Natural killer cell (primary cell): ENCODE results near the gene MED16. TPM values are rescaled to one million over a fixed set of nuclear protein-coding genes. Genes with fewer than 3 reads are reported as not detected.

ENCODE experiments used
- ATAC-seq, 3 donors: fragments of 150-1000 bp in 2 of 3; fragments of 200-7000 bp in 1 of 3; cut with Tn5 transposase; 1 replicate in 1 of 3; 2 replicates in 2 of 3; pipeline ENCODE4 v1.10.0; 2021; ENCODE audit warnings: mild to moderate bottlenecking in 2 of 3, moderate library complexity in 2 of 3
- DNase-seq, 2 donors: peaks; one replicate each; pipeline versions ENCODE4 v3.0.0 to v3.0.0-alpha.2; 2013 to 2021; ENCODE audit warnings: mixed read lengths in 1 of 2
- H3K27ac ChIP-seq: one replicate; pipeline ENCODE4 v1.5.1; 2013; ENCODE audit warnings: mild to moderate bottlenecking, low read length
- H3K27me3 ChIP-seq: one replicate; pipeline ENCODE4 v1.6.1; 2013; ENCODE audit warnings: low read length; ENCODE audit not compliant: control insufficient read depth, insufficient read depth
- H3K36me3 ChIP-seq: one replicate; pipeline ENCODE4 v1.6.1; 2013; ENCODE audit warnings: low read length; ENCODE audit not compliant: control insufficient read depth, insufficient read depth
- H3K4me1 ChIP-seq: one replicate; pipeline ENCODE4 v1.6.1; 2013; ENCODE audit warnings: low read length; ENCODE audit not compliant: control insufficient read depth, insufficient read depth
- H3K4me3 ChIP-seq: one replicate; pipeline ENCODE4 v1.5.1; 2013; ENCODE audit warnings: low read length
- H3K9me3 ChIP-seq: one replicate; pipeline ENCODE4 v1.6.1; 2013; ENCODE audit warnings: low read length; ENCODE audit not compliant: control insufficient read depth, insufficient read depth
- H3K27ac Mint-ChIP-seq, 2 donors: one replicate each; pipeline ENCODE4 v1.8.0; 2022; ENCODE audit warnings: mild to moderate bottlenecking in 2 of 2, mixed read lengths in 2 of 2, moderate library complexity in 1 of 2
- H3K27me3 Mint-ChIP-seq, 2 donors: one replicate each; pipeline ENCODE4 v1.8.0; 2022; ENCODE audit warnings: low read depth in 2 of 2, mixed read lengths in 2 of 2
- H3K36me3 Mint-ChIP-seq: one replicate; pipeline ENCODE4 v1.8.0; 2022; ENCODE audit warnings: mixed read lengths
- H3K4me1 Mint-ChIP-seq, 2 donors: one replicate each; pipeline ENCODE4 v1.8.0; 2022; ENCODE audit warnings: mixed read lengths in 2 of 2
- H3K4me3 Mint-ChIP-seq: one replicate; pipeline ENCODE4 v1.8.0; 2022; ENCODE audit warnings: mild to moderate bottlenecking, moderate library complexity, mixed read lengths
- H3K9me3 Mint-ChIP-seq, 2 donors: one replicate each; pipeline ENCODE4 v1.8.0; 2022; ENCODE audit warnings: mixed read lengths in 2 of 2
- WGBS: methylation state at CpG from one replicate; pipeline ENCODE4 v1.1.7; 2013; ENCODE audit warnings: missing lambda C conversion rate; ENCODE audit not compliant: insufficient coverage; 5-methylcytosine and 5-hydroxymethylcytosine counted together
- intact Hi-C: fragments of 100-400 bp; cut with micrococcal nuclease; formaldehyde crosslinking; loops from one replicate; pipeline ENCODE4 v1.14.2; 2022
- total RNA-seq, 4 donors: library from RNA; stranded (reverse); fragments of 120-200 nt in 1 of 4; gene quantifications; one replicate each; pipeline versions ENCODE4 v1.2.3 to v1.2.4, GENCODE V29; 2013 to 2022
- TF ChIP-seq, protein P1 (sequence below): fragments of 200-600 bp; IDR thresholded peaks from one replicate; pipeline ENCODE4 v1.8.0; 2022; ENCODE audit warnings: antibody characterized with exemption

Gene MED16
- total RNA-seq, 3 donors from 2014 or later (not counting 1 experiment from before 2014, with no cell fraction given), result 44.2 to 50.1 (median 44.7) TPM

DNA sequence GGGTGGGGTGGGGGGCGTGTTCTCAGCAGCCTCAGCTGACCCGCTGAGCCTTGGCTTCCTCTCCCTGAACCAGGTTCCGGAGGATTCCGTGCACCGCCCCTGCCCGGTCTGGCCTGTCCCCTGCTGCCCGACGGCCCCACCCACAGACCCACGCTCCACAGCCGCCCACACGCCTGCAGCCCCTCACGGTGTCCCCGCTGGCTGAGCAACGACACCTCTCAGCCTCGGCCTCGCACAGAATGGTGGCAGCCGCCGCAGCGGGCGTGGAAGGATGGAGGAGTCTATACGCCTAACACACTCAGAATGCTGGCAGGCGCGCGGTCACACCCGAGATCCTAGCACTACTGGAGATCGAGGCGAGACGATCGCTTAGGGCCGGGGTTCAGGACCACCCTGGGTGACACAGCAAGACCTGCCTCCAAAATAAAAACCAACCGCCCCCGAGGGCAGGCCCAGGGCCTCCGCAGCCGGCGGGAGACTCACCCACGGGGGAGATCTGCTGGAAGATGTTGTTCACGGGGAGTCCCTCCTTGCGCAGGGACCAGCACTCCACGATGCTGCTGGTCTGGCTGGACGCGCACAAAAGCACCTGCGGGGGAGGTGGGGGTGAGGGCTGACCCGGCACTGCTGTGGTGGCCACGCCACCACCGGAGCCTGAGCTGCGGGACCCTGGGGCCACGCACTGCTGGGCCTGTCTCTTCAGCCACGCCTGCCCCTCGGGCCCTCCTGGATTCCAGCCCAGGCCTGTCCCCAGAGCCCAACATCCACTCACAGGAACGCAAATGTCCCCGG is 8.4 kb downstream of the MED16 start:
- Mint-ChIP-seq H3K9me3 (no peaks in the 10 kb centered on the region), H3K4me3 (no peak overlapping the region), H3K4me1 (no peaks in the 10 kb centered on the region), H3K27ac (no peak overlapping the region), H3K36me3 (no peaks in the 10 kb centered on the region), H3K27me3 (no peaks in the 10 kb centered on the region)
- TF ChIP-seq, protein P1, sequence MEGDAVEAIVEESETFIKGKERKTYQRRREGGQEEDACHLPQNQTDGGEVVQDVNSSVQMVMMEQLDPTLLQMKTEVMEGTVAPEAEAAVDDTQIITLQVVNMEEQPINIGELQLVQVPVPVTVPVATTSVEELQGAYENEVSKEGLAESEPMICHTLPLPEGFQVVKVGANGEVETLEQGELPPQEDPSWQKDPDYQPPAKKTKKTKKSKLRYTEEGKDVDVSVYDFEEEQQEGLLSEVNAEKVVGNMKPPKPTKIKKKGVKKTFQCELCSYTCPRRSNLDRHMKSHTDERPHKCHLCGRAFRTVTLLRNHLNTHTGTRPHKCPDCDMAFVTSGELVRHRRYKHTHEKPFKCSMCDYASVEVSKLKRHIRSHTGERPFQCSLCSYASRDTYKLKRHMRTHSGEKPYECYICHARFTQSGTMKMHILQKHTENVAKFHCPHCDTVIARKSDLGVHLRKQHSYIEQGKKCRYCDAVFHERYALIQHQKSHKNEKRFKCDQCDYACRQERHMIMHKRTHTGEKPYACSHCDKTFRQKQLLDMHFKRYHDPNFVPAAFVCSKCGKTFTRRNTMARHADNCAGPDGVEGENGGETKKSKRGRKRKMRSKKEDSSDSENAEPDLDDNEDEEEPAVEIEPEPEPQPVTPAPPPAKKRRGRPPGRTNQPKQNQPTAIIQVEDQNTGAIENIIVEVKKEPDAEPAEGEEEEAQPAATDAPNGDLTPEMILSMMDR, result no peak
- H3K27me3 ChIP-seq, result no peaks in the 10 kb centered on the region
- intact Hi-C loops, result no loop called here
- peaks cover 60% of the 10 kb centered on the region for H3K36me3 ChIP-seq
- DNase-seq (no peak), ATAC-seq (no peak)
- no peaks in the 10 kb centered on the region for H3K9me3 ChIP-seq
- no peak overlapping the region for H3K4me3 ChIP-seq
- peaks cover 31% of the 10 kb centered on the region for H3K4me1 ChIP-seq
- H3K27ac ChIP-seq, result no peak overlapping the region
- WGBS, result 97% methylated on average over 51 of the region's 51 CpGs

DNA sequence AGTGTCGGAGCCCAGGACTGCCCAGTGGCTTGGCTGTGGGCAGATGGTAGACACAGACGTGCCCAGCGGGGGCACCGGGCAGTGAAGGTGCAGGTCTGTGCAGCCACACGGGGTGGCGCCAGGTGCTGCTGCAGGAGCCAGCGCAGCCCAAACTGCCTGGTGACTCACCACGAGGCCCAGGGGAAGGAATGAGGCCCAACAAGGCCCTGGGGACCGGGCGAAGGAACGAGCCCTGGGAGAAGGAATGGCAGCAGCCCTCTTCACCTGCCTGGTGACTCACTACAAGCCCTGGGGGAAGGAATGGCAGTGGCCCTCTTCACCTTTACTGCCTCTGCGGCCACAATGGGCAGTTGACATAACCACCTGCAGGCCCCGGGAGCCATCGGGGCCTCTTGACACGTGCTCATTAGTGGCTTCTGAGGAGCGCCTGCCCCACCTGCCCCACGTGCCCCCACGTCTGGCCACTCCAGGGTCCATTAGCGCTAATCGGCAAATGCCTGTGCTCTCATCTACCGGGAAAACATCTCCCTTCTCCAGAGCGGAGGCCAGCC is 9.3 kb downstream of the MED16 start:
- Mint-ChIP-seq H3K27ac (no peak overlapping the region), H3K36me3 (no peaks in the 10 kb centered on the region), H3K27me3 (no peaks in the 10 kb centered on the region), H3K9me3 (no peaks in the 10 kb centered on the region), H3K4me1 (no peaks in the 10 kb centered on the region), H3K4me3 (no peak overlapping the region)
- peaks cover 58% of the 10 kb centered on the region for H3K36me3 ChIP-seq
- DNase-seq (no peak), ATAC-seq (no peak)
- 95% methylated on average over 22 of the region's 22 CpGs for WGBS
- no peak overlapping the region for H3K4me3 ChIP-seq
- H3K4me1 ChIP-seq, result peaks cover 22% of the 10 kb centered on the region
- no peaks in the 10 kb centered on the region for H3K27me3 ChIP-seq
- TF ChIP-seq, protein P1, result no peak
- intact Hi-C loops, result no loop called here
- H3K27ac ChIP-seq, result no peak overlapping the region
- H3K9me3 ChIP-seq, result no peaks in the 10 kb centered on the region

DNA sequence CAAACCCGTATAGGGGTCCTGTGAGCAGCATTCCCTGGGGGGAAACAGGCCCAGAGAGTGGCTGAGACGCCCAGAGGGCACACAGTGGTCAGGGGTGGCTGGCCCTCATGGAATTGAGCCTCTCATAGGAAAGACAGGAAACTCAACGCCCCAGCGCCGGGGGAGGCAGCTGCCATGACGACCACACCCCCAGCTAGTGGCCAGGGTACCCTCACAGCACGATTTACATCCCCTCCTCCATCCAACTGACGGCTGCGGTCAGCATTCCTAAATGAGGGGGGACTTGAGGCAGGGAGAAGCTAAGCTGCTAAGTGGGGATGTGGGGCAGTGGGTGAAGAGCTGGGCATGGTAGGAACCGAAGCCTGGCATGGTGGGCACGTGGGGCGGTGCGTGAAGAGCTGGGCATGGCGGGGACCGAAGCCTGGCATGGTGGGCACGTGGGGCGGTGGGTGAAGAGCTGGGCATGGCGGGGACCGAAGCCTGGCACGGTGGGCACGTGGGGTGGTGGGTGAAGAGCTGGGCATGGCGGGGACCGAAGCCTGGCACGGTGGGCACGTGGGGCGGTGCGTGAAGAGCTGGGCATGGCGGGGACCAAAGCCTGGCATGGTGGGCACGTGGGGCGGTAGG is 10.0 kb downstream of the MED16 start:
- Histone ChIP-seq H3K27ac (no peak overlapping the region), H3K36me3 (peaks cover 57% of the 10 kb centered on the region), H3K9me3 (no peaks in the 10 kb centered on the region), H3K4me1 (peaks cover 16% of the 10 kb centered on the region), H3K4me3 (no peak overlapping the region), H3K27me3 (no peaks in the 10 kb centered on the region)
- ATAC-seq (no peak), DNase-seq (no peak)
- Mint-ChIP-seq H3K9me3 (no peaks in the 10 kb centered on the region), H3K4me3 (no peak overlapping the region), H3K27ac (no peak overlapping the region), H3K27me3 (no peaks in the 10 kb centered on the region), H3K4me1 (no peaks in the 10 kb centered on the region), H3K36me3 (no peaks in the 10 kb centered on the region)
- 96% methylated on average over 20 of the region's 30 CpGs for WGBS
- TF ChIP-seq, protein P1, result no peak
- intact Hi-C loops, result no loop called here
